AG09309 (cell line): ENCODE measurements around the gene NEAT1.

Experiments used
- DNase-seq: peaks from one replicate; pipeline ENCODE4 v3.0.0-alpha.2; 2010; ENCODE audit warnings: low read depth
- H3K4me3 ChIP-seq: 2 replicates; pipeline ENCODE4 v1.5.1; 2011; ENCODE audit warnings: mild to moderate bottlenecking, low read depth, low read length, moderate library complexity; ENCODE audit not compliant: control insufficient read depth
- CTCF ChIP-seq: IDR thresholded peaks from 2 replicates; pipeline ENCODE4 v1.5.1; 2011; ENCODE audit warnings: mild to moderate bottlenecking, low read depth, low read length, inconsistent platforms; ENCODE audit not compliant: insufficient read depth, control insufficient read depth; ENCODE audit errors: missing control alignments

NEAT1 gene

DNA sequence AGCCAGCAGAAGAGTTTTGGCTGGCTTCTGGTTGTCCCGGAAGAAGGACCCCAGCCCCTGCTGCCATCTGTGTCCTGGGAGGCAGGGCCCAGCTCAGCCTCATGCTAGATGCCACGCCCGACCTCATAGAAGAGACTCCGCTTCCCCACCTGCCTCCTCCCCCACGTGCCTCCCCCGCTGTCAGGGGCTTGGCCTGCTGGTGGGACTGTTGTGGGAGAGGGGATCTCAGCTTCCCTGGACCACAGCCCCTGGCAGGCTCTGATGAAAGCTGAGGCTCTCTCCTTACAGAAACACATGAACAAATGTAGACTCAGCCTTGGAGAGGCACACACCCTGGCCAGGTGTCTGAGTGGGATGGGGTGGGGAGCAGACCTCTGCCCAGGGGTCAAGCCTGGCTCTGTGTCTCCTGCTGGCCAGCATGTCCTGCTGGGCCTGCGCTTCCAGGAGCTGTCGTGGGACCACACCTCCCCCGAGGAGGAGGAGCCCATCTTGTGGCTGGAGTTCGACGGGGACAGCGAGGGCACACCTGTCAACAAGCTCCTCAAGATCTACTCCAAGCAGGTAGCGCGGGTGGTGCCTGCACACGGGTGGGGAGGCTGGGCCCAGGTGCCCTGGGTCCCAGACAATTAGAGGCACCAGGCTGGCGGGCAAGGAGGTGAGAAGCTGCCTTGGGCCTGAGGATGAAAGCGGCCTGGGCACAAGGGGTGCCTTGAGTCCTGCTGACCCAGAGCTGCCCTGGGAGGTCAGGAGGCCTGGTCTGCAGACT is 22.1 kb upstream of the NEAT1 start:
- DNase-seq: no peak
- TF ChIP-seq CTCF: no peak
- H3K4me3 ChIP-seq: no peak overlapping the region

DNA sequence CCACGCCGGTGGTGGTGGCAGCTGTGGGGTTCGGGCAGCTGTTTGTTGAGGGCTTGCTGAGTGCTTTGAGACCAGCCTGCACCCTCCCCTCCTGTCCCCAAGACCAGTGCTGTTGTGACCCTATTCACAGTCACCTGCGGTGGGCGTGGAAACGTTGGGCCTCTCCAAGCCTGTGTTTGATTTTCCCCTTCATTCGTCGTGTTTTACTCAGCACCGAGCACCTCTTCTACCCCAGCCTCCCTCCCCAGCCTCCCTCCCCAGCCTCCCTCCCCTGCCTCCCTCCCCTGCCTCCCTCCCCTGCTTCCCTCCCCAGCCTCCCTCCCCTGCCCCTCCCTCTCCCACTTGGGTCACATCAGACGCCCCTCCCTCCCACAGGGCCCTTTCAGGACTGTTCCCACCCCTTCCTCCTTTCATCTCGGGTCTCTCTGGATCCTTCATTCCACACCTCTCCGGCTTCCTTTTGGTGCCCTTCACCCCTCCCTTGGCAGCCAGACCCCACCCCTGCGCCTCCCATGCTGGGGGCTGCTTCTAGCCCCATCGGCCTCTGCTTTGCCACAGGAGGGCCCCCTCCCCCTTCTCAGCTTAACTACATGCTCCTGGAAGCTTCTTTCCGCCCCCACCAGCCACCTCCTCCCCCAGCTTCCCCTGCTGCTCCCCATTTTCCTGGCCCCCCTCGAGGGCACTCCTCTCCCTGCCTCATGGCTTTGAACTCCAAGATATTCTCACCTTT is 21.4 kb upstream of the NEAT1 start:
- H3K4me3 ChIP-seq: no peak overlapping the region
- no peak for DNase-seq
- no peak for TF ChIP-seq CTCF

DNA sequence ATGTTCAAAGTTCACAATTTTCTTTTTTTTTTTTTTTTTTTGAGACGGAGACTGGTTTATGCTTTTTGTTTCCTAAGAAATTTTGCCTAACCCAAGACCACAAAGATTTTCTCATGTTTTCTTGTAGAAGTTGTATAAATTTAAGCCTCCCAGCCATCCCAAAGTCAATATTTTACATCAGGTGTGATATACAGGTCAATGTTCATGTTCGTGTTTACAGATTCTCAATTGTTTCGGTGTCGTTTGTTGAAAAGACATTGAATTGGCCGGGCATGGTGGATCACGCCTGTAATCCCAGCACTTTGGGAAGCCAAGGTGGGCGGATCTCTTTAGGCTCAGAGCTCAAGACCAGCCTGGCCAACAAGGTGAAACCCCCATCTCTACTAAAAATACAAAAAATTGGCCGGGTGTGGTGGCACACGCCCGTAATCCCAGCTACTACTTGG is 20.8 kb upstream of the NEAT1 start:
- TF ChIP-seq CTCF: no peak
- DNase-seq: no peak
- H3K4me3 ChIP-seq: no peak overlapping the region

- no peak for TF ChIP-seq CTCF
- no peak for DNase-seq
- H3K4me3 ChIP-seq: no peak overlapping the region
These were observed 19.8 kb upstream of the NEAT1 start for GRCh38 chr11:65402790-65403189.

DNA sequence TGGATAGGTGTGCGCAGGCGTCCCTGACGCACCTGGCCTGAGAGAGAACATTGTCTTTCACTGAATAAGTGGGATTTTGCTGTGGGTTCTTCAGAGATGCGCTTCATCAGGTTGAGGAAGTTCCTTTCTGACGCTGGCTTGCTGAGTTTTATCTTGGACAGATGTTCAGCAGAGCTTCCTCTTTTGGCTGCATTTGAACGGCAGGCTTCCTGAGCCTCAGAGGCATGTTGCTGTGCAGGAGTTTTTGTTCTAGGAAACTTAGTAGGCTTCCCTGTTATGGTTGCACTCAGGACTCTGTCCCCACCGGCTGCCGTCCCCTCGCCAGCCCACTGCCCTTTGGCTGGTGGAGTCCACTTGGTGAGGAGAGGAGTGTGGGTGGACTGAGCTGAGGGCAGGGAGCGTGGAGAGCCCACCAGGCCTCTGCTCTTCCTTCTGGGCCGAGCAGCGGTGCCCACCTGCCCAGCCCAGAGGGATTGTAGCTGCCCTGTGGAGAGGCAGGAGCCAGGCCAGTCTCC is 18.9 kb upstream of the NEAT1 start:
- no peak for TF ChIP-seq CTCF
- no peak for DNase-seq
- no peak overlapping the region for H3K4me3 ChIP-seq

DNA sequence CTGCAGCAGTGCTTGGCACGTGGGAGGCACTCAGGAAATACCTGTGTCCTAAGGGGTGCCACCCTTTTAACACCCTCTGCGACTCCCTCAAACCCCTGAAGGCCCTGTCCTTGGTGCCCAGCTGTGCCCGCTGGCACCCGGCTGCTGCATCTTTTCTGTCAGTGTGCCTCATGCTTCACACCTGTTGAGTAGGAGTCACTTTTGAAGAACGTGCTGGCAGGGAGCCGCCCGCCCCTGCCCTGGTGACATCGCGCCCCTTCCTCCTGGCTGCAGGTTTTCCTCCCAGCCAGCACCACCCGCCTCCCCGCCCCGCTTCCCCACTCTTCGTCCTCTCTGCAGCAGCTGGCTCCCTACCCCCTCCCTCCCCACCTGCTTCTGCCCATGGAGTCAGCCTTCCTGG is 18.4 kb upstream of the NEAT1 start:
- no peak overlapping the region for H3K4me3 ChIP-seq
- no peak for TF ChIP-seq CTCF
- DNase-seq: no peak
